Gastroesophageal sphincter (tissue), 4 donors: ENCODE measurements around the gene GRIA4. TPM values are rescaled to one million over a fixed set of nuclear protein-coding genes. Genes with fewer than 3 reads are reported as not detected.
A peak's percentile ranks its signal among the peaks of the same experiment; 100 is the strongest.

Experiments
- ATAC-seq: fragments of 150-250 bp; one replicate; pipeline ENCODE4 v1.9.1; 2016; ENCODE audit warnings: mild to moderate bottlenecking, moderate library complexity
- H3K27ac ChIP-seq, 4 donors: fragments of 200-600 bp; sonication (generic) in 3 of 4; 1 replicate in 3 of 4; 2 replicates in 1 of 4; pipeline ENCODE4 v1.5.1; 2016 to 2019
- H3K27me3 ChIP-seq: fragments of 200-600 bp; sonication (generic); one replicate; pipeline ENCODE4 v1.5.1; 2019
- H3K36me3 ChIP-seq, 2 donors: fragments of 200-600 bp; sonication (generic); one replicate each; pipeline ENCODE4 v1.5.1; 2019; ENCODE audit warnings: control low read depth in 1 of 2
- H3K4me1 ChIP-seq, 3 donors: fragments of 200-600 bp; sonication (generic); 1 replicate in 2 of 3; 2 replicates in 1 of 3; pipeline ENCODE4 v1.5.1; 2016 to 2019; ENCODE audit warnings: control low read depth in 2 of 3
- H3K4me3 ChIP-seq, 2 donors: fragments of 200-600 bp; sonication (generic); one replicate each; pipeline ENCODE4 v1.5.1; 2019; ENCODE audit warnings: mild to moderate bottlenecking in 1 of 2, moderate library complexity in 1 of 2
- H3K9me3 ChIP-seq, 3 donors: fragments of 200-600 bp; sonication (generic); one replicate each; pipeline ENCODE4 v1.5.1; 2017 to 2019; ENCODE audit warnings: control low read depth in 2 of 3
- CTCF ChIP-seq, 4 experiments: fragments of 200-600 bp in 2 of 4; fragments of 450-650 bp in 2 of 4; sonication (generic) in 1 of 4; IDR thresholded peaks; one replicate each; pipeline ENCODE4 v1.5.1; 2017 to 2019; ENCODE audit warnings: antibody characterized with exemption in 4 of 4, mild to moderate bottlenecking in 2 of 4, moderate library complexity in 2 of 4
- EP300 ChIP-seq: sonication (generic); formaldehyde crosslinking; IDR thresholded peaks from one replicate; pipeline ENCODE4 v1.6.1; 2017; ENCODE audit warnings: antibody characterized with exemption, mild to moderate bottlenecking
- POLR2A ChIP-seq, 2 donors: fragments of 450-650 bp; IDR thresholded peaks; one replicate each; pipeline ENCODE4 v1.6.1; 2017; ENCODE audit warnings: antibody characterized with exemption in 2 of 2, mild to moderate bottlenecking in 2 of 2, moderate library complexity in 1 of 2
- POLR2AphosphoS5 ChIP-seq: sonication (generic); formaldehyde crosslinking; IDR thresholded peaks from one replicate; pipeline ENCODE4 v1.6.1; 2017; ENCODE audit warnings: antibody characterized with exemption
- WGBS, 2 donors: methylation state at CpG; one replicate each; pipeline ENCODE4 v1.1.5; 2018; ENCODE audit warnings: low coverage in 1 of 2; 5-methylcytosine and 5-hydroxymethylcytosine counted together
- total RNA-seq, 4 donors: library from RNA; depleted of rRNA; stranded (reverse); fragments of >200 nt; gene quantifications; one replicate each; pipeline ENCODE4 v1.1.0, GENCODE V29; 2016

Gene GRIA4
- total RNA-seq, 4 donors from 2014 or later = 0.47 to 1.2 TPM; not detected in 2

GRCh38 chr11:106014620-106015019 lies 404.7 kb downstream of the GRIA4 start:
- H3K27me3 ChIP-seq = no peaks in the 10 kb centered on the region
- H3K36me3 ChIP-seq = peaks cover 4 to 18% of the 10 kb centered on the region in 2 donors
- no peak overlapping the region for H3K27ac ChIP-seq
- TF ChIP-seq CTCF (IDR thresholded peaks at IDR 0.05) = no peak
- TF ChIP-seq POLR2A (IDR thresholded peaks at IDR 0.05) = no peak
- TF ChIP-seq POLR2AphosphoS5 = no peak
- no peak for TF ChIP-seq EP300
- peaks cover 0 to 62% (median 6%) of the 10 kb centered on the region in 3 donors for H3K4me1 ChIP-seq
- ATAC-seq = no peak
- H3K9me3 ChIP-seq = no peaks in the 10 kb centered on the region
- WGBS, 2 donors = 62 to 64% methylated on average over 2 of the region's 2 CpGs
- H3K4me3 ChIP-seq = no peak overlapping the region

GRCh38 chr11:106015066-106015465 lies 405.2 kb downstream of the GRIA4 start:
- Histone ChIP-seq H3K9me3 (no peaks in the 10 kb centered on the region), H3K27ac (no peak overlapping the region), H3K36me3 (peaks cover 0 to 14% of the 10 kb centered on the region in 2 donors), H3K4me3 (no peak overlapping the region), H3K27me3 (no peaks in the 10 kb centered on the region), H3K4me1 (peaks cover 2 to 66% (median 6%) of the 10 kb centered on the region in 3 donors)
- TF ChIP-seq POLR2A (IDR thresholded peaks at IDR 0.05) (no peak), CTCF (IDR thresholded peaks at IDR 0.05) (no peak), POLR2AphosphoS5 (no peak), EP300 (no peak)
- 51 to 78% methylated on average over 2 of the region's 2 CpGs for WGBS, 2 donors
- no peak for ATAC-seq

- no peak overlapping the region for H3K27ac ChIP-seq
- H3K4me1 ChIP-seq = peaks cover 6 to 72% (median 9%) of the 10 kb centered on the region in 3 donors
- no peaks in the 10 kb centered on the region for H3K9me3 ChIP-seq
- H3K27me3 ChIP-seq = no peaks in the 10 kb centered on the region
- TF ChIP-seq POLR2A (IDR thresholded peaks at IDR 0.05) (no peak), EP300 (no peak), POLR2AphosphoS5 (no peak), CTCF (IDR thresholded peaks at IDR 0.05) (no peak)
- no peak for ATAC-seq
- WGBS, 2 donors = 57 to 73% methylated on average over 2 of the region's 2 CpGs
- peaks cover 0 to 3% of the 10 kb centered on the region in 2 donors for H3K36me3 ChIP-seq
- H3K4me3 ChIP-seq = no peak overlapping the region
Measured at GRCh38 chr11:106017093-106017492, 407.2 kb downstream of the GRIA4 start.

GRCh38 chr11:106021181-106021966 lies 411.5 kb downstream of the GRIA4 start:
- TF ChIP-seq POLR2AphosphoS5 (peak; percentile 54), POLR2A (IDR thresholded peaks at IDR 0.05) (no peak)
- Histone ChIP-seq H3K9me3 (no peaks in the 10 kb centered on the region), H3K36me3 (no peaks in the 10 kb centered on the region), H3K27ac (peak overlapping the region; percentile 29 to 89 (median 86)), H3K4me1 (peaks cover 6 to 40% (median 9%) of the 10 kb centered on the region in 3 donors), H3K4me3 (peak overlapping the region; percentile 66 to 88), H3K27me3 (no peaks in the 10 kb centered on the region)
- 19 to 23% methylated on average over 7 to 11 of the region's 18 CpGs for WGBS, 2 donors
- ATAC-seq = no peak

GRCh38 chr11:106021967-106022794 lies 412.3 kb downstream of the GRIA4 start, which contains the start of gene MSANTD4:
Gene MSANTD4 (minus strand): TSS chr11:106022240. CDS start chr11:106010917, 11,323 bp downstream.
- TF ChIP-seq POLR2A (IDR thresholded peaks at IDR 0.05) (peak in 1 of 2 donors; percentile 34), EP300 (no peak), CTCF (IDR thresholded peaks at IDR 0.05) (peak in 1 of 4 experiments; percentile 23), POLR2AphosphoS5 (peak; percentile 68)
- no peaks in the 10 kb centered on the region for H3K27me3 ChIP-seq
- peak; percentile 99 for ATAC-seq
- peak within 1 kb of the TSS; percentile 66 to 88 for H3K4me3 ChIP-seq
- peak within 1 kb of the TSS; percentile 29 to 89 (median 86) for H3K27ac ChIP-seq
- WGBS, 2 donors = 9 to 24% methylated on average over 5 to 9 of the region's 48 CpGs
- H3K9me3 ChIP-seq = no peaks in the 10 kb centered on the region
- H3K36me3 ChIP-seq = no peaks in the 10 kb centered on the region
- H3K4me1 ChIP-seq = peaks cover 6 to 32% (median 9%) of the 10 kb centered on the region in 3 donors
